ENCODE results near the gene AP4B1.
"Not testable (repeated sequence)": the region's sequence is repeated elsewhere in the genome, so short reads cannot be mapped to it uniquely, and the experiment has no call there.

Gene AP4B1

GRCh38 chr1:113904674-113905434, at the start of gene AP4B1, which contains the start of gene DCLRE1B:
Gene AP4B1, minus strand, starts transcription at chr1:113904799. Its CDS starts 82 bp downstream, at chr1:113904717.
Gene DCLRE1B, plus strand, starts transcription at chr1:113905326. Its CDS starts 261 bp downstream, at chr1:113905587.
- peak; percentile 93 for DNase-seq

DNA sequence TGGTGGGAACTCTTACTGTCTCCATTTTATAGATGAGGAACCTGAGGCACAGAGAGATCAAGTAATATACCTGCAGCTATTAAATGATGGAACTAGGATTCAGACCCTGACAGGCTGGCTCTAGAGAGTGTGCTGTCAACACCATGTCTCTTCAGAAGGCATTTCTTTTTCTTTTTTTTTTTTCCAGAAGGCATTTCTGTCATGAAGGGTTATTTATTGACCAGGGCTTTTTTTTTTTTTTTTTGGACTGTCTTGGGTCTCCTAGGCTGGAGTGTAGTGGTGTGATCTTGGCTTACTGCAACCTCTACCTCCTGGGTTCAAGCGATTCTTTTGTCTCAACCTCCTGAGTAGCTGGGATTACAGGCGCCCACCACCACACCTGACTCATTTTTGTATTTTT, 47.1 kb upstream of the AP4B1 start:
- DNase-seq = no peak

- DNase-seq = no peak
These were observed 46.3 kb upstream of the AP4B1 start for GRCh38 chr1:113950908-113951307.

DNA sequence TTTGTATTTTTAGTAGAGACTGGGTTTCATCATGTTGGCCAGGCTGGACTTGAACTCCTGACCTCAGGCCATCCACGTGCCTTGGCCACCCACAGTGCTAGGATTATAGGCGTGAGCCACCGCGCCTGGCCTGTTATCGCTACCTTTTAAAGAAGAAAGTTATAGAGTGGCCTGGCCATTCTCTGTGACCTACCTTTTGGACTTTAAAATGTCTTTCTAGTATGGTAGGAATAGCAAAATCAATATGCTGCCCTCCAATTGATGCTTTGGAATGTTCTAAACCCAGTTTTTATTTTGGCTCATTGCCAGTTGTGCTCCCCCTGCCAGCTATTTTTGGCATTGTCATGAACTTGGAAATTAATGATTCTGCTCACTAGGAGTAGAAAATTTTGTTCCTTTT, 44.4 kb upstream of the AP4B1 start:
- DNase-seq = no peak

GRCh38 chr1:113948151-113948550, 43.6 kb upstream of the AP4B1 start:
- DNase-seq = not testable (repeated sequence)

- no peak for DNase-seq
These were observed 42.9 kb upstream of the AP4B1 start for GRCh38 chr1:113947388-113948107.

GRCh38 chr1:113946678-113947387, 42.2 kb upstream of the AP4B1 start:
- DNase-seq = no peak

DNA sequence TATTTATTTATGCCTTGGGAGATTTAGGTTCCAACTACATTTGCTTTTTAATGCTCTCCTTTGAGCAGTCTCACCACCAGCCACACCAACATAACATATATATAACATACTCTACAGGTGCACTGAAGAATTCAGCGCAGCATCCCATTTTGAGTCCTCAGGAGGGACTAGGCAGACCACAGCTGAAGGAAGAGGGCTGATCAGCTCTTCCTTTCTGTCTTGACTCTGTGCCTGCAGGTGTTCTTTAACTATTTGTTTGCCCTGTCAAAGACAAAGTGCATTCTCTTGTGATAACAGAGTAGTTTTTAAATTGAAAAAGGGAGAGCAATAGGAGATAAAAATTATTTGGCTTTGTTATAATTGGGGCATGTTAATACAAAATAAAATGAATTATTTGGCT, 41.5 kb upstream of the AP4B1 start:
- DNase-seq = no peak

DNA sequence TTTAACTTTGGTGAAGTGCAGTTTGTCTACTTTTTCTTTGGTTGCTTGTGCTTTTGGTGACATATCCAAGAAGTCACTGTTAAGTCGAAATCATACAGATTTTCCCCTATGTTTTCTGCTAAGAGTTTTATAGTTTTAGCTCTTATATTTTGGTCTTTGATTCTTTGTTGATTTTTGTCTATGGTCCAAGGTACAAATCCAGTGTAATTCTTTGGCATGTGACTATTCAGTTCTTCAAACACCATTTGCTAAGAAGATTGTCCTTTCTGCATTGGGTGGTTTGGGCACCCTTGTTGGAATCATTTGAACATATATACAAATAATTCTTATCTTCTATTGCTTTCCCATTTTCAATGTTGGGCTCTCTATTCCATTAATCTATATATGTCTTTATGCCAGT, 40.7 kb upstream of the AP4B1 start:
- no peak for DNase-seq

DNA sequence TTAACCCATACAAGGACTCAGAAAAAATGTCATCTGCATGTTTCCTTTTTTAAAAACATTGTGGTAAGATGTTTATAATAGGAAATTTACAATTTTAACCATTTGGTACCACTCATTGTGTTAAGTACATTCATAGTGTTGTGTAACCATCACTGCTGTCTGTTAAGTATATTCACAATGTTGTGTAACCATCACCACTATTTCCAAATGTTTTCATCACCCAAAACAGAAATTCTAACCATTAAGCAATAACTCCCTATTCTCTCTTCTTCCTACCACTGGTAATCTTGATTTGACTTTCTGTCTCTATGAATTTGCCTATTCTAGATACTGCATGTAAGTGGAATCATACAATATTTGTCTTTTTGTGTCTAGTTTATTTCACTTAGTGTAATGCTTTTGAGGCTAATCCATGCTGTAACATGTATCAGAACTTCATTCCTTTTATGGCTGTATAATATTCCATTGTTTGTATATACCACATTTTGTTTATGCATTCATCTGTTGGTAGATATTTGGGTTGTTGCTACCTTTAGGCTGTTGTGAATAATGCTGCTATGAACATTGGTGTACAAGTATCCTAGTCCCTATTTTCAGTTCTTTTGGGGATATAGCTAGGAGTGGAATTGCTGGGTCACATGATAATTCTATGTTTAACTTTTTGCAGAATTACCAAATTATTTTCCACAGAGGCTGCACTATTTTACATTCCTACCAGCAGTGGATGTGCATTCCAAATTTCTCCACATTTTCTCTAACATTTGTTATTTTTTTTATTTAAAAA, 38.6 kb upstream of the AP4B1 start:
- no peak for DNase-seq

DNA sequence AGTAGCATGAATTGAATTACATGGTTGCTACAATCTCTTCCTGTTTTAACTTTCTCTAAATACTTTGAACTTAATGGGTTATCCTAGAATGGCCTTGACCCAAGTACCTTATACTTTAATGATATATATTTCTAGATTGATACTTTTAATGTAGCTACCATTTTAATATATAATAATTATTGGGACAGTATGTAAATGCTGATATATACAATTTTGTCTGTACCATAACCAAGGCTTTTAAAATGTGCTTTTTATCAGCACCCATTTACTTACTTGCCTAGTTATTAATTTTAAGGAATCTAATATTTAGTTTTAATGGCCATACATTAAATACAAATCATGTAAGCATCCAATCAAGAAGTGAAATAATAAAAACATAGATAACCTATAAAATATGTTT, 37.9 kb upstream of the AP4B1 start:
- DNase-seq = no peak

- DNase-seq = no peak
These were observed 36.6 kb upstream of the AP4B1 start for GRCh38 chr1:113941245-113941559.

GRCh38 chr1:113940365-113941244, 36.0 kb upstream of the AP4B1 start:
- no peak for DNase-seq

DNA sequence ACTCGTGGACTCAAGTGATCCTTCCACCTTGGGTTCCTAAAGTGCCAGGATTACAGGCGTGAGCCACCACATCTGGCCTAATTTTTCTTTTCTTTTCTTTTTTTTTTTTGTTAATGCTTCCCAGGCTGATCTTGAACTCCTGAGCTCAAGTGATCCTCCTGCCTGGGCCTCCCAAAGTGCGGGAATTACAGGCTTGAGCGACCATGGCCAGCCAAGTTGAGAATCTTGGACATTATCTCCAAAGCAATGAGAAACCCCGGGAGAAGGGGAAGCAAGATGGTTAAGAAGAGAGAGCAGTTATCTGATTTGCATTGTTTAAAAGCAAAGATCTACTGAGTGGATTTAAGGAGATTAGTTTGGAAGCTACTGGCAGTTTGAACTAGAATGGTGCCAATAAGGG, 33.6 kb upstream of the AP4B1 start:
- no peak for DNase-seq

- no peak for DNase-seq
These were observed 32.5 kb upstream of the AP4B1 start for GRCh38 chr1:113937146-113937545.

DNA sequence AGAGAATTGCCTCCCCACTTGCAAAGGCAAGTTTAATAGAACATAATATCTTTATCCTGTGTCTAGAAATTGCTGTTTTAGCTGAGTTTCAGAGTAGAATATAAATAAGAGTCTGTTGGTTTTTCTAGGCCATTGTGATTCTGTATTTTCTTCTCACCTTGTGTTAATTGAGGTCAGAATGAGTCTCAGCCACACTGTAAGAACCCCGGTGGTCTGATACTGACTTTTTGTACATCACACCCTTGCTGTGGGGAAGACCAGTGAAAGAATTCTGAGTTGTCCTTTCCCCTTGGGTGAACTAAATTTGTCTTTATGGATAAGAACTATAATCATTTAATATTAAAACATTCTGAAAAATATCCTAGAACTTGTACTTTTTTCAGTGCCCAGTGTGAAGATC, 31.4 kb upstream of the AP4B1 start:
- DNase-seq = no peak

GRCh38 chr1:113935176-113935575, 30.6 kb upstream of the AP4B1 start:
- no peak for DNase-seq

DNA sequence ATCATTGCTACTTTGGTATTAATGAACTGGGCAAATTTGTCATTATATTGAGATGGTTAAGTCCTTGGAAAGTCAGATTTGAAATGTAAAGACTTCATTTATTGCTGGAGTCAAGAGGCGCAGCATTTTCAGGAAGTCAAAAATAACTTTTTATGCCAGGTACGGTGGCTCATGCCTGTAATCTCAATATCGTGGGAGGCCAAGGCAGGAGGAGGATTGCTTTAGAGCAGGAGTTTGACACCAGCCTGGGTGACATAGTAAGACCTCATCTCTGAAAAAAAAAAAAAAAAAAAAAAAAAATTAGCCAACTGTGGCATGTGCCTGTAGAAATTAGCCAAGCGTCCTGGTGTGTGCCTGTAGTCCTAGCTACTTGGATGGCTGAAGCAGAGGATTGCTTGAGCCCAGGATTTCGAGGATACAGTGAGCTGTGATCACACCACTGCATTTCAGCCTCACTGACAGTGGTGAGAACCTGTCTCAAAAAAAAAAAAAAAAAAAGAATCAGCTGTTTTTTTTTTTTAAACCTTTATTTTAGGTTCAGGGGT, 30.0 kb upstream of the AP4B1 start:
- DNase-seq = no peak

DNA sequence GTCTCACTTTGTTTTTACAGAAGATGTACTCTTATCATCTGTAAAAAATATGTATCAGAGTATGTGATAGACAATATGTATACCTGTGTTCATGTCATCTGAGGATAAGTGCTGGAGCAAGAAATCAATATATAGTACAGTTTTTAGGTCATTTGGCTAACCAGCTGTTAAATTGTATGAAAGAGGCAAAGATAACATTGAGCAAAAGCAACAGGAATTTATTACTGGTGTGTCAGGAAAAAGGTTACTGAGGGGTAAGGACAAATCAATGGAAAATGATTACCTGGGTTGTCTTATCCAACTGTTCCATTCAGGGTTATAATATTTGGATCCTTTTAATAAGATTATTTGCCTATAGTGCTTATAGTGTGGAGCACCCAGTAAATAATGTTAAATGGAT, 29.4 kb upstream of the AP4B1 start:
- DNase-seq = no peak

- no peak for DNase-seq
These were observed 26.9 kb upstream of the AP4B1 start for GRCh38 chr1:113931451-113931851.

GRCh38 chr1:113930499-113931161, 26.0 kb upstream of the AP4B1 start:
- DNase-seq = peak; percentile 40
